Measurements from ENCODE around the gene GSG1L.

DNA sequence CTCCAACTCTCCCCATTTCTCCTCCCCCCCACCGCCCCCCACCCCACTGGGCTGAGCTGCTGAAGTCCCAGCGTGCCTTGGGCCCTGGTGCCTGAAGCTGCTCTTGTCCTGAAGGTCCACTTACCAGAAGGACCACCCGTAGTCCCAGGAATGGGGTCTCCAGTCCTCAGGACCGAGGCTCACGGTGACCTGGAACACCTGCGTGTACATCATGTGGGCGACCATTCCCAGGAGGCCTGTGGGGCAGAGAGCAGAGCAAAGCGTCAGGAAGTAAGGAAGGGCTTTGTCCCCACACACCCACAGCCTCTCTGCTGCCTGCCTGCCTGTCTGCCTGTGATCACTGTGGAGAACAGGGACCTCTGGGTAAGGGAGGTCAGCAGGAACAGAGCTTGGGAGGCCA, 218.7 kb downstream of the GSG1L start:
- TF ChIP-seq, protein P1, sequence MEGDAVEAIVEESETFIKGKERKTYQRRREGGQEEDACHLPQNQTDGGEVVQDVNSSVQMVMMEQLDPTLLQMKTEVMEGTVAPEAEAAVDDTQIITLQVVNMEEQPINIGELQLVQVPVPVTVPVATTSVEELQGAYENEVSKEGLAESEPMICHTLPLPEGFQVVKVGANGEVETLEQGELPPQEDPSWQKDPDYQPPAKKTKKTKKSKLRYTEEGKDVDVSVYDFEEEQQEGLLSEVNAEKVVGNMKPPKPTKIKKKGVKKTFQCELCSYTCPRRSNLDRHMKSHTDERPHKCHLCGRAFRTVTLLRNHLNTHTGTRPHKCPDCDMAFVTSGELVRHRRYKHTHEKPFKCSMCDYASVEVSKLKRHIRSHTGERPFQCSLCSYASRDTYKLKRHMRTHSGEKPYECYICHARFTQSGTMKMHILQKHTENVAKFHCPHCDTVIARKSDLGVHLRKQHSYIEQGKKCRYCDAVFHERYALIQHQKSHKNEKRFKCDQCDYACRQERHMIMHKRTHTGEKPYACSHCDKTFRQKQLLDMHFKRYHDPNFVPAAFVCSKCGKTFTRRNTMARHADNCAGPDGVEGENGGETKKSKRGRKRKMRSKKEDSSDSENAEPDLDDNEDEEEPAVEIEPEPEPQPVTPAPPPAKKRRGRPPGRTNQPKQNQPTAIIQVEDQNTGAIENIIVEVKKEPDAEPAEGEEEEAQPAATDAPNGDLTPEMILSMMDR (IDR thresholded peaks at IDR 0.05; ENCODE audit: poor library complexity), result no peak
- no peak for TF ChIP-seq EZH2 (IDR thresholded peaks at IDR 0.05; ENCODE audit: borderline replicate concordance)
